ENCODE results near the gene COA7. TPM values are rescaled to one million over a fixed set of nuclear protein-coding genes. Genes with fewer than 3 reads are reported as not detected.

The COA7 gene
- total RNA-seq, 4 donors from 2014 or later, result 2.2 to 12.7 (median 9.1) TPM

GRCh38 chr1:52637946-52638345 is 60.2 kb downstream of the COA7 start:
- no peaks in the 10 kb centered on the region for H3K36me3 ChIP-seq
- intact Hi-C loops (cut with DNase I; ENCODE audit: low total_unique reads), result no loop called here
- 71 to 73% methylated on average over 2 to 4 of the region's 4 CpGs for WGBS, 2 donors (ENCODE audit: low coverage in 1 of 2)
- no peak for DNase-seq
- in situ Hi-C loops (cut with MboI; ENCODE audit: low pct_ligation_motif_present in 1 of 4, low pct_unique_long_range_greater_than_20kb in 1 of 4, low sequenced_read_pairs in 3 of 4), result no loop called here
- H3K4me1 ChIP-seq, result peaks cover 0 to 14% (median 2%) of the 10 kb centered on the region in 4 donors
- peak overlapping the region; percentile 9 to 74 (median 60) for H3K27ac ChIP-seq
- peaks cover 18% of the 10 kb centered on the region for H3K27me3 ChIP-seq
- TF ChIP-seq POLR2AphosphoS5 (IDR thresholded peaks at IDR 0.05), result no peak
- TF ChIP-seq, protein P1, sequence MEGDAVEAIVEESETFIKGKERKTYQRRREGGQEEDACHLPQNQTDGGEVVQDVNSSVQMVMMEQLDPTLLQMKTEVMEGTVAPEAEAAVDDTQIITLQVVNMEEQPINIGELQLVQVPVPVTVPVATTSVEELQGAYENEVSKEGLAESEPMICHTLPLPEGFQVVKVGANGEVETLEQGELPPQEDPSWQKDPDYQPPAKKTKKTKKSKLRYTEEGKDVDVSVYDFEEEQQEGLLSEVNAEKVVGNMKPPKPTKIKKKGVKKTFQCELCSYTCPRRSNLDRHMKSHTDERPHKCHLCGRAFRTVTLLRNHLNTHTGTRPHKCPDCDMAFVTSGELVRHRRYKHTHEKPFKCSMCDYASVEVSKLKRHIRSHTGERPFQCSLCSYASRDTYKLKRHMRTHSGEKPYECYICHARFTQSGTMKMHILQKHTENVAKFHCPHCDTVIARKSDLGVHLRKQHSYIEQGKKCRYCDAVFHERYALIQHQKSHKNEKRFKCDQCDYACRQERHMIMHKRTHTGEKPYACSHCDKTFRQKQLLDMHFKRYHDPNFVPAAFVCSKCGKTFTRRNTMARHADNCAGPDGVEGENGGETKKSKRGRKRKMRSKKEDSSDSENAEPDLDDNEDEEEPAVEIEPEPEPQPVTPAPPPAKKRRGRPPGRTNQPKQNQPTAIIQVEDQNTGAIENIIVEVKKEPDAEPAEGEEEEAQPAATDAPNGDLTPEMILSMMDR (IDR thresholded peaks at IDR 0.05), result no peak
- no peak for TF ChIP-seq POLR2A (IDR thresholded peaks at IDR 0.05)
- TF ChIP-seq EP300 (IDR thresholded peaks at IDR 0.05; ENCODE audit: low read depth), result no peak
- no peak overlapping the region for H3K4me3 ChIP-seq
- no peaks in the 10 kb centered on the region for H3K9me3 ChIP-seq

DNA sequence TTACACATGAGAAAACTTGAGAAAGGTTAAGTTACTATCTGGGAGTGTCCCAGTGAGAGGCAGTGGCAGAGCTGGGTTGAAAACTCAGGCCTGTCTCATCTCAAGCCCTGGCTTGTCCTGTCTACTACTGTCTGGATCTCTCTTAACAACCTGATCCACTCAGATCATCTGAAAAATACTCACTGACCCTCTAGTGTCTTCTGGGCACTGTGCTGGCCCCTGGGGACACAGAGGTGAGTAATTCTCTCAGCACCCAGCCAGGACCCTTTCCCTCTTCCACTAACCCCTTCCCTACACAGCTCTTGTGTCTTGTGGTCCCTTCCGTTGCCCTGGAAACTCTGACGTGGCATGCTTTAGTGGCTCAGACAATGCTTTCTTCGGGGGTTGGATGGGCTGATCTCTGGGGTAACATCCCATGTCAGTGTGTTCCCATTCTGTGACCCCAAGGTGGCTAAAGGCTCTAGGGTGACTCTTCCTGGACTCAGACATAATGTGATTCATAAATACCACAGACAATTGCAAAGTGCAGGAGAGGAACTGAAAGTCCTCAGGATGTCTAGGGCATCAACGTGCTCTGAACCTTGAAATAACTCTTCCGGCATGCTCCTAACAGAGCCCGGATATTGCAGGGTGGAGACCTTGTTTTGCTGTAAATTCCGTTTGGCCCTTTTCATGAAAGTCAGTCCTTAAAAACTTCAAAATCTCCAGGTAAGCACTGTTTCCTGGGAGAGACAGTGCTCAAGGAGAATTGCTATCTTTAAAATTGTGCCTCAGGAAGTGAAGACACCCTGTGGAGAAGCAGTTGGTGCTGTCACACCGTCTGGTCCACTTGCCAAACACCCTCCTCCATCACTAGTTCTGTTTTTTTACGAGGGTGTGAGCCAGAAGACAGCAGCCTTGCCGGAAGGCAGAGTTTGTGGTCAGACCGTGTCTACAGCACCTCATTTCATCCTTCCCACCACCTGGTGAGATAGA is 61.1 kb downstream of the COA7 start:
- intact Hi-C loops (cut with DNase I; ENCODE audit: low total_unique reads), result no loop called here
- H3K27me3 ChIP-seq, result peaks cover 28% of the 10 kb centered on the region
- H3K4me3 ChIP-seq, result no peak overlapping the region
- TF ChIP-seq POLR2AphosphoS5 (IDR thresholded peaks at IDR 0.05) (no peak), EP300 (IDR thresholded peaks at IDR 0.05; ENCODE audit: low read depth) (no peak), POLR2A (IDR thresholded peaks at IDR 0.05) (no peak)
- TF ChIP-seq, protein P1 (IDR thresholded peaks at IDR 0.05), result no peak
- H3K4me1 ChIP-seq, result peaks cover 0 to 19% (median 8%) of the 10 kb centered on the region in 4 donors
- H3K9me3 ChIP-seq, result no peaks in the 10 kb centered on the region
- no peaks in the 10 kb centered on the region for H3K36me3 ChIP-seq
- H3K27ac ChIP-seq, result peak overlapping the region; percentile 9 to 74 (median 60)
- WGBS, 2 donors (ENCODE audit: low coverage in 1 of 2), result 48% methylated on average over 11 of the region's 11 CpGs; no CpG with 5 or more reads in 1 of the 2 donors
- peak; percentile 54 for DNase-seq
- in situ Hi-C loops (cut with MboI; ENCODE audit: low pct_ligation_motif_present in 1 of 4, low pct_unique_long_range_greater_than_20kb in 1 of 4, low sequenced_read_pairs in 3 of 4), result no loop called here

DNA sequence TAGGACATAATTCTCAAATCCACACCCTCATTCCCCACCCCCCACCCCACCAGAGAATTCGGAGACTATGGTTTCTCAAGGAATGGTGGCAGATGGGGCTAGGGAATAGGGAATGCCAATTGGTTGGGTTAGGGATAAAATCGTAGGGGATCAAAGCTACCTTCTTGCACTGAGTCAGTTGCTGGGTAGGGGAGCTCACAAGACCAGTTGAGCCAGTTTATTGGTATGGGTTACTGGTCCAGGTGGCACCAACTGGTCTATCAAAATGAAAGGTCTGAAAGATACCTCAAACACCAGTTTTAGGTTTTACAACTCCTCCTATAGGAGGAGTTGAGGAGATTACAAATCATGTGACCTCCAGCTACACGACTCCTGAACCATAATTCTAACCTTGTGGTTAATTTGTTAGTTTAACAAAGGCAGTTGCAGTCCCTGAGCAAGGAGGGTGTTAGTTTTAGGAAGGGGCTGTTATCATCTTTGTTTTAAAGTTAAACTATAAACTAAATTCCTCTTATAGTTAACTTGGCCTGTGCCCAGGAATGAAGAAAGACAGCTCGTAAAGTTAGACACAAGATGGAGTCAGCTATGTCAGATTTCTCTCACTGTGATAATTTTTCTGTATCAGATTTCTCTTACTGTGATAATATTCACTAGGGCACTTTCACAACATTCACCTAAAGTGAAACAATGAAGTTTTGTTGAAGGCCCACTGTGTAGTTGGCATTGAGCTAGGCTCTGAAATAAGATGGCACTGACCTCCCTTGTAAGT is 62.6 kb downstream of the COA7 start:
- no peak for DNase-seq
- intact Hi-C loops (cut with DNase I; ENCODE audit: low total_unique reads), result no loop called here

More for the DNA sequence above, 62.6 kb downstream of the COA7 start:
- Histone ChIP-seq H3K9me3 (no peaks in the 10 kb centered on the region), H3K27me3 (peaks cover 40% of the 10 kb centered on the region), H3K4me1 (peaks cover 0 to 19% (median 8%) of the 10 kb centered on the region in 4 donors), H3K4me3 (no peak overlapping the region), H3K27ac (no peak overlapping the region), H3K36me3 (no peaks in the 10 kb centered on the region)
- in situ Hi-C loops (cut with MboI; ENCODE audit: low pct_ligation_motif_present in 1 of 4, low pct_unique_long_range_greater_than_20kb in 1 of 4, low sequenced_read_pairs in 3 of 4), result no loop called here
- 41% methylated on average over 3 to 4 of the region's 4 CpGs for WGBS, 2 donors (ENCODE audit: low coverage in 1 of 2)
- TF ChIP-seq EP300 (IDR thresholded peaks at IDR 0.05; ENCODE audit: low read depth), result no peak
- no peak for TF ChIP-seq POLR2AphosphoS5 (IDR thresholded peaks at IDR 0.05)
- TF ChIP-seq, protein P1 (IDR thresholded peaks at IDR 0.05), result no peak

Small RNA genes within 50 kb of the gene (small RNA-seq; reads per million reads assigned to genes)
- gene RN7SL62P, result 0 reads per million in 4 donors

Other genes starting within 250 kb of the COA7 start
- gene TUT4, start 145.3 kb downstream of the COA7 start, total RNA-seq, result 10 to 100 TPM; 12.3 to 55.3 (median 27.4) TPM
- gene GPX7, start 96.0 kb downstream of the COA7 start, total RNA-seq, result 10 to 100 TPM in 1 of 4 donors, 1 to 10 TPM in 3; 3.3 to 16.5 (median 5.6) TPM
- gene SHISAL2A, start 65.2 kb downstream of the COA7 start, total RNA-seq, result 1 to 10 TPM in 2 of 4 donors, not detected in 2; 3.2 to 8.2 TPM
- gene ZYG11B, start 28.1 kb upstream of the COA7 start, total RNA-seq, result 10 to 100 TPM; 16.9 to 75.9 (median 45.2) TPM
- gene ZYG11A, start 144.4 kb upstream of the COA7 start, total RNA-seq, result under 1 TPM in 1 of 4 donors, not detected in 3; 0.32 TPM
- 100 to 1,000 TPM; 129 to 622 (median 214) TPM for gene ECHDC2, start 223.4 kb upstream of the COA7 start, total RNA-seq
- gene SCP2, start 228.9 kb upstream of the COA7 start, total RNA-seq, result 100 to 1,000 TPM; 114 to 311 (median 223) TPM